GM18505 (cell line): Measurements from ENCODE around the gene NRGN.
A peak's percentile ranks its signal among the peaks of the same experiment; 100 is the strongest.

ENCODE experiments used
- ATAC-seq: cut with Tn5 transposase; IDR thresholded peaks from one replicate; pipeline ENCODE4 v1.9.1; 2021; ENCODE audit not compliant: unreplicated experiment
- POLR2A ChIP-seq: IDR thresholded peaks from 4 replicates; pipeline ENCODE4 v1.6.1; 2011; ENCODE audit warnings: borderline replicate concordance; ENCODE audit not compliant: insufficient read depth, insufficient read length; ENCODE audit errors: extremely low read depth

The NRGN gene

DNA sequence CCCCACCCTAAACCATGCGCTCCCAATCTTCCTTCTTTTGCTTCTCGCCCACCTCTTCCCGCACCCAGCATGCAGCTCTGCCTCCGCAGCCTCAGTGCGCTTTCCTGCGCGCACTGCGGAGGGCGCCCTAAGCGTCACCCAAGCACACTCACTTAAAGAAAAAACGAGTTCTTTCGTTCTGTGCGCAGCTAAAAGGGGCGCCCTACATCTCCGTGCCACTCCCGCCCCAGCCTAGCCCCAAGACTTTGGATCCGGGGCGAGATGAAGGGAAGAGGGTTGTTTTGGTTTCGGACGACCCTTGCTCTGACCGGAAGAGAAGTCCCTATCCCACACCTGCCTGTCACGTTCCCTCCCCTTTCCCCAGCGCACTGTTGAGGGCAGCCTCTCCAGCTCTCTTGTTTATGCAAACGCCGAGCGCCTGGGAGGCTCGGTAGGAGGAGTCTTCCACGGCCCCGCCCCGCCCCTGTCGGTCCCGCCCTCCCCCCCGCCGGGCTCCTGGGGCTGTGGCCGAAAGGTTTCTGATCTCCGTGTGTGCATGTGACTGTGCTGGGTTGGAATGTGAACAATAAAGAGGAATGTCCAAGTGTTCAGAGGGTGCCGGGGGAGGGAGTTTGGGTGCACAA, 7.0 kb downstream of the NRGN start:
- TF ChIP-seq POLR2A: peak; percentile 71
- peak; percentile 86 for ATAC-seq

DNA sequence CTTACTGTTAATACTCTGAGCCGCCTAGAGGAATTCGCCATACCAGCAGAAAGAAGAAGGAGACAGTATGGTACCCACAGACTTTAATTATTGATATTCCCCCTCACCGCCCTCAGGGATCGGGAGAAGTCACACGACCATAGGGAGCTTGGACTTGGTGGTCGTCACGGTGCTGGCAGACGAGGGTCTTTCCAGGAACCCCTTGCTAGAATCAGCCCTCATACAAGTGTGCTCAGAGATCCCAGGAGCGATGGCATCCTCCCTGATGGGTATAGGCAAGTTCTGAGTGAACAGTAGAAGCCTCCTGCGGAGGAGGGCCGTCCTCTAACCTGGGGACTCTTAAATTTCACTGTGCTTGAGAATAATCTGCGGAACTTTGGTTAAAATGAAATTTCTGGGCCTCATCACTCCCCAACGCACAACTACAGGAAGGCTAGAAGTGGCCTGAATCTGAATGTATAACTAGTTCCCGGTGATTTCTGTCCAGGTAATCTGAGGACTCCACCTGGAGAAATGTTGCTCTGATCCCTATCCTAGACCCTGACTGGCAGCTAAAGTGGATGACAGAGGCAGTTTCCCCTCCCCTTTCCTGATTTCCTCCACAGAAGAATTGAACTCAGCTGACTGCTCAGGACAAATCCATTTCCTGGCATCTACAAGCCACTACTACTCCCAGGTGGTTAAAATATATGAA, 7.8 kb downstream of the NRGN start:
- TF ChIP-seq POLR2A: no peak
- ATAC-seq: no peak

GRCh38 chr11:124748100-124748418, 8.3 kb downstream of the NRGN start:
- no peak for ATAC-seq
- TF ChIP-seq POLR2A: no peak

GRCh38 chr11:124748481-124749343, 9.0 kb downstream of the NRGN start:
- TF ChIP-seq POLR2A: no peak
- ATAC-seq: no peak

DNA sequence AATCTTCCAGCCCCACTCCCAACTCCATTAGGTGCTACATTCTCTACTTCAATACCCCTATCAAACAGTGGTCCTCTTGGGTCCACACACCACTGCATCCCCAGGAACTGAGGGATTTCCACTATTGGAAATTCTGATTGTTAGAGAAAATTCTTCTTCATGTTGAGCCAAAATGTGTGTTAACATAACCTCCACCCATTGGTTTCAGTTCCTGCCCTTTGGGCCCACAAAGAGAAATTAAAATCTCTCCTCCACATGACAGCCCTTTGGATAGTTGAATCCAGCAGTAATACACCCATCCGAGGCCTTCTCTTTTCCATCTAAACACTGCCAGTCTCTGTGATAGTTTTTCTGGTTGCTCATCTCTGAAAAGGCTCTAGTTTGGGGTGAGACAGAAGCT, 10.2 kb downstream of the NRGN start:
- TF ChIP-seq POLR2A: no peak
- ATAC-seq: no peak

DNA sequence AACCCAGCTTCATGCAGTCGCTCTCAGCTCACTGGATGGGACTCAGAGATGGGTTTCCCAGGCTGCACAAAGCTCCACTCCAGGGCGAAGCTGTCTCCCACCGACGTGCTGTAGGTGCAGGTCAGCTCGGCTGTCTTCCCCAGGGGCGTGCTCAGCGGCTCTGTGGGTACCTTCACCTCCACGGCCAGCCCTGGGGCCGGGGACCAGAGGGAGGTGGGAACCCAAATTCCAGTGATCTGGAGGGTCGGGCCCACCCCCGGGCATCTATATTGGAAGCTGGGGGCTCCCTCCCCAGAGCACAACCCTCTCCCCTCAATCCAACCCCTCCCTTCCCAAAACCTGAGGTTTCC, 11.6 kb downstream of the NRGN start:
- ATAC-seq: no peak
- TF ChIP-seq POLR2A: no peak

DNA sequence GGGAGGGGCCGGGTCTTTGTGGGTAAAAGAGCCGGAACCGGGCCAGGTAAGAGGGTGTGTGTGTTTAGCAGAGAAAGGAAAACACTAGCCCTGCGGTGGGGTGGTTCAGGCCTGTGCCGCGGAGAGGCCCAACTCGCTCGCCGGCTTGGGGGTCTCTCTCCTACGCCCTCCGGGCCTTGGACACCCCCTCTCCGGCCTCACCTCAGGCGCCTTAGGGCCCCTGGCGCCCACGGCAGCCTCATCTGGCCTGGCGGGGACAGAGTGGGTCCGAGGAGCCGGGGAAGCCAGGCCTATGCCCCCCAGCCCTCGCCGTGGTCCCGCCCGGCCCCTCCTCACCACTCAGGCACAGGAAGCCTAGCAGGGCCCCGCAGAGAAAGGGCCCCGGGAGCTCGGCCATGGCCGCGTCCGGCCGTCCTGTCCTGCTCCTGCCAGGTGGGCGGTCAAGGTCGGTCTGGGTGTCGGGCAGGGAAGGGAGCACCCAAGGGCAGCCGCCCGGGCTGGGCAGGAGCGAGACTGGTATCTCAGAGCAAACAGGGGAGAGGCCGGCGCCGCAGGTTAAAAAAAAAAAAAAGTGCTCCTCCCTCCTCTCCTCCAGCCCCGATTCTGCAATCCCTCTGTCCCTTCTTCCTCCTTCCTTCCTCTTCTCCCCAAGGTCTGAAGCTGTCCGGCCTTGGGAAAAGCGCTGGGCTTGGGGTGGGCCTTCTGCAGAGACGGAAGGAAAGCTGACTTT, 12.2 kb downstream of the NRGN start, which contains the start of gene VSIG2:
VSIG2 (minus strand) TSS at position 515 of the 730 bp plus-strand sequence; CDS start at position 397, 118 bp downstream.
- TF ChIP-seq POLR2A: no peak
- ATAC-seq: no peak

DNA sequence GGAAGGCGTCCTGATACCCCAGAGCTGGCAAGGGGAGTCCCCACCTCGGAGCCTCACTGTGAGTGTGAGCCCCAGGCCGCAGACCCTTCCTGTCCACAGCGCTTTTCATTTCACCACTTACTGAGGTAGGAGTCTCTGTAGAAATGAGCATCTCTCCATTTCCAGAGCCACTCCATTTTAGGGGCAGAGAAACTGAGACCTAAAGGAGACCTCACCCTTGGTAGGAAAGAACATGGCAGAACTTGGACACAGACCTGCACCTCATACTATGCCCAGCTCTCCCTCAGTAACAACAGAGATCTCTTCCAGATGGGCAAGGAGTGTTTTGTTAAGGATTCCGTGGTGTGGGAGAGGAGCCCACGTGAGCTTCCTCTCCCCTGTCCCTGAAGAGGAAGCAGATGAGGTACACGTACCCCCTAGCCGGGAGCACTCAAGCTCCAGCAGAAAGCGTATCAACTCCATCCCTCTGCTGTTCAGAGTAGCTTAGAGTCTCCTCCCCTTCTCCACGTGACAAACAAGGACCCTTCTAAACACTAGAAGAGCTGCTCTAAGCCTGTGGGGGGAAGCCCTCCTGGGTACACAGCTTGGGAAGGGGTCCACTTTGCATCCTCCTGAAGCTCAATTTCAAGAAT, 12.8 kb downstream of the NRGN start:
- no peak for TF ChIP-seq POLR2A
- no peak for ATAC-seq

GRCh38 chr11:124753205-124753604, 13.5 kb downstream of the NRGN start:
- no peak for TF ChIP-seq POLR2A
- ATAC-seq: no peak

- TF ChIP-seq POLR2A: no peak
- ATAC-seq: no peak
Observed at GRCh38 chr11:124753624-124754023, 13.9 kb downstream of the NRGN start.

DNA sequence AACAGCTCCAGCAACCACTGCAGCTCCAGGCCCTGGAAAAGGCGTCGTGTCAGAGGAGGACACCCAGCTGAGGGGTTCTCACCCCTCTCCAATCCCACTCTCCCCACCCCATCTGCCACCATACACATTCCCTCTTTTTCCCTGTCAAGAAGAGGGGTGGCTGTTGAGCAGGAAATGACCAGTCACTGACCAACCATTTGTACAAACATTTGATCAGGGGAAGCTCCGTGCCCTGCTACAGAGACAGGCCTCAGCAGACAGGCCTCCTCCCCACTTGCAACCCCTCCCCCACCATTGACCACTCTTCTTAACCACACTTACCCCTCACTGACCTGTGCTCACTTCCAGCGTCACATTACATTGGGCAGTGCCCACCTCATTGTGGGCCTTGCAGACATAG, 14.6 kb downstream of the NRGN start:
- TF ChIP-seq POLR2A: no peak
- ATAC-seq: no peak

- TF ChIP-seq POLR2A: no peak
- ATAC-seq: no peak
Observed at GRCh38 chr11:124754710-124755109, 15.0 kb downstream of the NRGN start.
